ENCODE measurements around the gene LINGO1.

The LINGO1 gene

GRCh38 chr15:77639431-77639830 lies 6.7 kb upstream of the LINGO1 start:
- no peak for TF ChIP-seq CTCF (IDR thresholded peaks at IDR 0.05; ENCODE audit: unreplicated experiment in 3 of 3)
- Mint-ChIP-seq H3K36me3 (ENCODE audit: low read depth) (no peaks in the 10 kb centered on the region), H3K4me3 (no peak overlapping the region), H3K9me3 (no peaks in the 10 kb centered on the region), H3K4me1 (peaks cover 19% of the 10 kb centered on the region), H3K27me3 (ENCODE audit: low read depth) (peaks cover 46% of the 10 kb centered on the region), H3K27ac (no peak overlapping the region)

- H3K36me3 Mint-ChIP-seq (ENCODE audit: low read depth), result no peaks in the 10 kb centered on the region
- no peak overlapping the region for H3K27ac Mint-ChIP-seq
- peaks cover 29% of the 10 kb centered on the region for H3K4me1 Mint-ChIP-seq
- no peak overlapping the region for H3K4me3 Mint-ChIP-seq
- peaks cover 57% of the 10 kb centered on the region for H3K27me3 Mint-ChIP-seq (ENCODE audit: low read depth)
- no peak for TF ChIP-seq CTCF (IDR thresholded peaks at IDR 0.05; ENCODE audit: unreplicated experiment in 3 of 3)
- H3K9me3 Mint-ChIP-seq, result no peaks in the 10 kb centered on the region
These were observed 5.4 kb upstream of the LINGO1 start for GRCh38 chr15:77637851-77638692.

- H3K4me1 Mint-ChIP-seq, result peaks cover 21% of the 10 kb centered on the region
- no peaks in the 10 kb centered on the region for H3K36me3 Mint-ChIP-seq (ENCODE audit: low read depth)
- H3K27me3 Mint-ChIP-seq (ENCODE audit: low read depth), result peaks cover 53% of the 10 kb centered on the region
- TF ChIP-seq CTCF (IDR thresholded peaks at IDR 0.05; ENCODE audit: unreplicated experiment in 3 of 3), result no peak
- no peak overlapping the region for H3K4me3 Mint-ChIP-seq
- no peaks in the 10 kb centered on the region for H3K9me3 Mint-ChIP-seq
- no peak overlapping the region for H3K27ac Mint-ChIP-seq
These were observed 3.5 kb upstream of the LINGO1 start for GRCh38 chr15:77636209-77636608.

GRCh38 chr15:77634266-77634962 lies 1.7 kb upstream of the LINGO1 start:
- peaks cover 62% of the 10 kb centered on the region for H3K27me3 Mint-ChIP-seq (ENCODE audit: low read depth)
- peaks cover 20% of the 10 kb centered on the region for H3K4me1 Mint-ChIP-seq

GRCh38 chr15:77633913-77634265 lies 1.2 kb upstream of the LINGO1 start:
- TF ChIP-seq CTCF (IDR thresholded peaks at IDR 0.05; ENCODE audit: unreplicated experiment in 3 of 3), result no peak

More at GRCh38 chr15:77634266-77634962, 1.7 kb upstream of the LINGO1 start:
- peak; percentile 48 to 55 (median 54) for TF ChIP-seq CTCF (IDR thresholded peaks at IDR 0.05; ENCODE audit: unreplicated experiment in 3 of 3)
- Mint-ChIP-seq H3K36me3 (ENCODE audit: low read depth) (no peaks in the 10 kb centered on the region), H3K27ac (peak overlapping the region in 1 of 3 experiments; percentile 28), H3K4me3 (peak overlapping the region; percentile 78 to 83 (median 79)), H3K9me3 (no peaks in the 10 kb centered on the region)

More at GRCh38 chr15:77633913-77634265, 1.2 kb upstream of the LINGO1 start:
- H3K4me1 Mint-ChIP-seq, result peaks cover 20% of the 10 kb centered on the region
- H3K27ac Mint-ChIP-seq, result peak overlapping the region in 2 of 3 experiments; percentile 28 to 59
- H3K36me3 Mint-ChIP-seq (ENCODE audit: low read depth), result no peaks in the 10 kb centered on the region
- peaks cover 62% of the 10 kb centered on the region for H3K27me3 Mint-ChIP-seq (ENCODE audit: low read depth)
- peak overlapping the region; percentile 78 to 83 (median 79) for H3K4me3 Mint-ChIP-seq
- no peaks in the 10 kb centered on the region for H3K9me3 Mint-ChIP-seq
